HG03196 (cell line): ENCODE measurements around the gene FNDC3B.

Source experiments
- ATAC-seq: cut with Tn5 transposase; IDR thresholded peaks from one replicate; pipeline ENCODE4 v1.9.1; 2021; ENCODE audit not compliant: unreplicated experiment

The FNDC3B gene

DNA sequence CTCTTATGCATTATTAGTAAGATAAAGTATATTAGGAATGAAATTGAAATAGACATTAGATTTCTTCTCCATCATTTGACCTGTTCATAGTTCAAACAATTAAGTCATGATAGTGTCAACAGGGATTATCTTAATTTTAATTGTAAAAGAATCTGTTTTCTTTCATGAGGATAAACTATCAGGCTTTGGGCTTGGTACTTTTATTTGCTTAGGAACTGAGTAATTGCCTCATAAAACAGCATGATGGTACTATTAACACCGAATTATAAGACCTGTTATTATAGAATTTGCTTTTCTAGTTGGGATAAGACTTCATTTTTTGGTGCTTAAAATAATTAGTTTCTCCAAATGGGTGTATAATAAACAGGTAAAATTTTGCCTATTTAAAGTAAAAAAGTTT, 71.8 kb downstream of the FNDC3B start:
- no peak for ATAC-seq

DNA sequence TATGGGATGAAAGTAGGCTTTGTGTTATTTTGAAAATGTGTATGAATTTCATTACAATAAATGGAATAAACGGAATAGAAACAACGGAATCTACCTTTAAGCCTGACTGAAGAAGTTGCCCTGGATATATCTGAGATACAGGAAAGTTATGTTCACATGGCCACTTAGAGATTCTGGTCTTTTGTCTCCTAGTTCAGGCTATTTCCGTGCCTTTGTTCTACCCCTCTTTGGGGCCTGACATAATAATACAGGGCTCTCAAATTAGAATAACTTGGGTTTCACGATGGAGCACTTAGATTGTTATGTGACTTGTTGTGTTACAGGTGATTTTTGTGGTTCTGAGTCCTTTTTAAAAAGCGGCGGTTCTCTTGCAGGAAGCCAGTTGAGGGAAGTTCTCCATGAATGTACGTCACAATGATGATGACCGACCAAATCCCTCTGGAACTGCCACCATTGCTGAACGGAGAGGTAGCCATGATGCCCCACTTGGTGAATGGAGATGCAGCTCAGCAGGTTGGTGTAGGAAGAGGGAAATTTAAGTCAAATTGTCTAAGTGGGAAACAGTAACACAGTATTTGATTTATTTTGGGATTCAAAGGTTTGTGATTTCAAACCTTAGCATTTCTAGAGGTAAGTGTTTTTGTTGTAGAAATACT, 72.8 kb downstream of the FNDC3B start:
- ATAC-seq, result no peak

DNA sequence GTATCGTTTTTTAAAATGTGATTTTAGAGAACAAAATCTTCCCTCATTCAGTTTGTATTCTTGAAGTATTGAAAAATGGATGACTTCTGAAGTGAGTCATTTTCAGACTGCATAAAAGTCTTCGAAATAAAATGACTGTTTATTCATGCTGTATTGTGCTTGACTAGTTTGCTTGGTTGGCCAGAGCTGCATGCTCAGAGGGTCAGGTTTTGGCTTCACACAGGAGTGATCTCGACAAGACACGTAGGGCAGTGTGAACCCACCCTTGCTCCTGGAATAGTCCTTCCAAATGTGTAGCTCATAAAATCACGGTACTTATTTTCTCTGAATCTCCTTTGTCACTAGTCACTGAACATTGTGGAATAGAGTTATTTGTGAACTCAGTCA, 73.3 kb downstream of the FNDC3B start:
- ATAC-seq, result no peak

DNA sequence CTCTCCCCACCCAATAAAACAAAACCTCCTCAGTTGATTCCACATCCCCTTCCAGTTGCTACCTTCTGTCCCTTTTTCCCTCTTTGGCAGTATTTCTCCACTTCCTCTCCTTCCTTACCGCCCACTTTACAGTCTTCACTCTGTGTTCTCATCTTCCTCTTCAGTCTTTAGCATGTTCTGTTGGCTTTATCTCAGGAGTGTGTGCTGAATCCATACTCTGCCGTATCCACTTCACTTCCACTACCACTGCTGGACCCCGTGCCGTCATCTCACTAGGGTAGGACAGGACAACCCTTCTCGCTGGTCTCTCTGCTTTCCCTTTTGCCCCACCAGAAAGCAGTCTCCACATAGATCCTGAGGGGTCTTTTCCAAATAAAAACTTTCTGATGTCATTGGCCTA, 74.3 kb downstream of the FNDC3B start:
- ATAC-seq, result no peak

DNA sequence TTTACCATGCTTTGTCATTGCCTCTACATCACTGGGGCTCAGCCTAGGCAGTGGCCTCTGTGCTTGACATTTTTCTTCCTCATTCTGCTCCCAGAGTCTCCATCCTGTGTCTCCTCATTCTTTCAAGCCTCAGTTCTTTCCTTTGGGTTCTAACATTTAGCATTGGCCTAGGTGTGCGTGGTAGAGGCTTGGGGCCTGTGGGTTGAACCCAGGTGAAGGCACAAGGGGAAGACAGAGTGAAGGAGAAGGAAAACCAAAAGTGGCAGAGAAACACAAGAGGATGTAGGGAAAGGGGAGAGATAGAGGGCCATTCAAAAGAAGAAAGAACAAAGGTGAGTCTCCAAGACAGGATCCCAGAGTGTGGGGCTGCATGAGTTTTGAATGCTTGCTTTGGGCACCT, 75.7 kb downstream of the FNDC3B start:
- ATAC-seq, result no peak

DNA sequence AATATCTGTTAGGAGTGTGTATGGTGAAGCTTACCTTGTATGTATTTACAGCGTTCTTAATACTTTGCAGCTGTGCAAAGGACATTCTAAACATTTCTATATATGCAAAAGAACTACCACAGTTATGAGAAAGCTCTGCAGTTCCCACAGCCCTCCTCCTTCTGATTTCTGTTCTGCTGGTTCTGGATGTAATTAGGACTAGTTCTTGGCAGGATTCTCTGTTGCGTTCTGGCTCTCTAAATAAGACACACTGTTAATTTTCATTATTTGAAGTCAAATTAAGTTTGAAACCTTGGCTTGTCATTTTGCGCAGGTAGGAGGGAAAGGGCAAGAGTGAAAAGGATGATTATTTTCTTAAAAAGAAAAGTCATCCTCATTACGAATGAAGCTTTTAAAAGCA, 76.4 kb downstream of the FNDC3B start:
- no peak for ATAC-seq

DNA sequence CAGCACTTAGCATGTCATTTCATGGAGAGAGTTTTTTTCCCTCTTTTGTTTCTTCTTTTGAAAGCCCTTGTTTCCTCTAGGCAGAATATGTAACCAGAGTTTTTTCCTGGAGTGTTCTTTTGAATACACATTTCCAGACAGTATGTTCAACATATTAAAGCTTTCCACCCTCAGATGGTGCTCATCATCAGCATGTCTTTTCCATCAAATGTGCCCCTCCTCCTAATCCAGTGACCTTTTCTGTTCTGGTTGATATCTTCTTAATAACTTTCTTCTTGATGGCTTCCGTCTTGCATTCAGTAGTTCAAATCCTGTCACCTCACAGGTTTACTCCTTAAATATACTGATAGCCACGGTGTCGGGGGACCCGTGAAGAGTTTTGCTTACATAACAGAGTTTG, 78.6 kb downstream of the FNDC3B start:
- ATAC-seq, result no peak

DNA sequence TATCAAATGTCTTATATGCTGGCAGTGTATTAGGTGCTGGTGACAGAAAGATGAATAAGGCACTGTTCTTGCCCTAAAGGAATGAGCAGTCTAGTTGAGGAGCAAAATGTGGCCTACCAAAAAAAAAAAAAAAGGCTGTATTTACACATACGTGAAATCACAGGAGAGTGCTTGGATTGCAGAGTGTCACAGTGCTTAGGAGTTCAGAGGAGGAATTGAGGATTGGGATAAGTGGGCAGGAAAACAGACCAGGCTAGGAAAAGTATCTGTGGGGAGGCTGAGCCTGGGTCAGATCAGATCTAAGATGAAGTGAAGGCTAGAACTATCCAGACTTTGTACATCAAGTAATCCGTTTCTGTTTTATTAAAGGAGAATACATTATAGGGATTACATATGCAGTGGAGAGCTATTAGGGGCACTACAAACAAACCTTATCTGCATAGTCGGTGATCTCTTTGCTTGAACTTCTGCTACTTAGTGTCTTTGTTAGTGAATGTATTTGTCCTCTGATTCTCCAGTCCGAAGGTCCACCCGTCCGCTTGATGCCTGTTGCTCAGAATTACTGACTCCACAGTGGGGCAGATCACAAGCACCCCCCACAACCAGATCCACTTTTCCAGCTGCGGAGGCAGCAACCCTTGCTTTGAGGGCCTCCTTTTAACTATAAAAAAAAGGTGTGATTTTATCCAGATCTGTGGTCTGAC, 80.0 kb downstream of the FNDC3B start:
- ATAC-seq, result no peak

DNA sequence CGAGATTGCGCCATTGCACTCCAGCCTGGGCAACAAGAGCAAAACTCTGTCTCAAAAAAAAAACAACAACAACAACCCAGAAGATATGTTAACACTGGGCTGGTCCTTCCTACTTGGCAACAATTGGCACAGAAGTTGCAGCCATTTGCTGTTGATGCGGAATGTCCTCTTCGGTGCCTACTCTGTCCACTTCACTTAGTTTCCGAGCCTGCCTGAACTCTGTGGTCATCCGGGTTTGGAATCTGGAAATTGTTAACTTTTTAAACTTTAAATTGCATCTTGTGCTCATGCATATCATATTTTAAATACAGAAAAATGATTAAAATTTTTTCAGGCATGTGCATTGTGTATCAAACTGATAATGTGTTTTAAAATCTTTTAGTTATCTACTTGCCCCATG, 81.5 kb downstream of the FNDC3B start:
- no peak for ATAC-seq

DNA sequence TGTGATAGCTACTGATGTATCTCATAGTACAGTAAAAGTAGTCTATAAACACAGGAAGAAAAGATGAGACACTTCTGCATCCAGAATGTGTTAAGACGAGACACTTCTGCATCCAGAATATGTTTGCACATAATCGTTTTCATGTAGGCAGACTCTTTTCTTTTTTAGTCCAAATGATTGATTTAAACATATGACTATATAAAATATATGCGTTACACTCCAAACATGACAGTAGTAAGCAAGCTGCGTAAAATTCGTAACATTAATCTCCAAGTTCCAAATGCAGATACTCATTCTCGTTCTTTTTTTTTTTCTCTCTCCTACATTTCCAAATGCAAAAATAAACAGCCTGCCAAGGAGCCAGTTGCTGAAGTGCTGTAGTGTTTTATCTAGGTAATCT, 82.6 kb downstream of the FNDC3B start:
- ATAC-seq, result no peak

DNA sequence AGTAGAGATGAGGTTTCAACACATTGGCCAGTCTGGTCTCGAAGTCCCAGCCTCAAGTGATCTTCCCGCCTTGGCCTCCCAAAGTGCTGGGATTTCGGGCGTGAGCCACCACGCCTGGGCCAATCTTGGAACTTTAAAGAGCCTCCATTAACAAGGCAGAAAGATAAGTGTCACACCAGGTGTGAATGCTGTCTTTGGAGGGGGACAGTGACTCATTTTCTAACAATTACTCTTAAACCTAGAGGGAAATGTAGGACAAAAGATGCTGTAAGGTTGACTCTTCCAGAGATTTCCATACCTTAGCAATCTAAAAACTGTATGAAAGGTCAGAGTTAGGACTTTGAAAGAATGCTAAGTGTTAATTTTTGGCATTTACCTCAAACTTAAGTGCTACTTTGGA, 84.9 kb downstream of the FNDC3B start:
- no peak for ATAC-seq

DNA sequence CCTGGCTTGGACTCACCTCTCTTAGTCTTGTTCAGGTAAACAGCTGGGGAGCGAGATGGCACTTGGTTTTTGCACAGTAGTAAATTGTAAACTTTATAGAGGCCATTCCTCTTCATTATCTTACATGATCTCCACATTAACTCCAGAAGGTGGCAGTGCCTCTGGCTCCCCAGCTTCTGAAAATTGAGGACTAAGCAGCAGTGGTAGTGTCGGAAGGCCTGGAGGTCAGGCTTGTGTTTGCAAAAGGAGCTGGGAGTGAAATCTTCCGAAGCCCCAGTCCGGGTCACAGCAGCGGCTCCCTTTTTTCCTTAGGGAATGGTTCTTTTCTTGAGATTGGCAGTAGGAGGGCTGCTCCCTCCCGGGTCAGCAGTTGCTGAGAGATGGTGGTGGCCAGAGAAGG, 85.7 kb downstream of the FNDC3B start:
- no peak for ATAC-seq

DNA sequence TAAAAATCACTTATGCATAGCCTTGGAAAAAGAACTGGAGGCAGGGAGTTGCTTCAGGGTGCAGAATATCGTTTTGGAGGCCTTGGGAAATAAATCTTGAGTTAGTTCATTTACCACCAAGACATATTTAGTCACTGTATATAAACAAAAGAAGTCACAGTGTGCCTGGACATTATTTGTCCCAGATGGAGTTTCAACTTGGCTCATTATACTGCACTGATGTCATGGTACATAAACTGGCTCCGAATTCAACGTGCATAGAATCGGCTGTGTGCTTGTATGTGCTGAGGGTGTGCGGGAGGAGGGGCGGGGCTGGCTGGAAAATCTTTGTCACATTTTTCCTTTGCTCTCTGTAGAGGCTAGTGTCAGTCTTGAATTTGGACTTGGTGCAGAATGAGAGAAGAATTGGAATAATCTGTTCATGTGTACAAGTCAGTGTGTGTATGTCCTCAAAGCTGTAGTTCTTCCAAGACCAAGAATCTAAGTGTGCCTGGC, 86.6 kb downstream of the FNDC3B start:
- no peak for ATAC-seq

DNA sequence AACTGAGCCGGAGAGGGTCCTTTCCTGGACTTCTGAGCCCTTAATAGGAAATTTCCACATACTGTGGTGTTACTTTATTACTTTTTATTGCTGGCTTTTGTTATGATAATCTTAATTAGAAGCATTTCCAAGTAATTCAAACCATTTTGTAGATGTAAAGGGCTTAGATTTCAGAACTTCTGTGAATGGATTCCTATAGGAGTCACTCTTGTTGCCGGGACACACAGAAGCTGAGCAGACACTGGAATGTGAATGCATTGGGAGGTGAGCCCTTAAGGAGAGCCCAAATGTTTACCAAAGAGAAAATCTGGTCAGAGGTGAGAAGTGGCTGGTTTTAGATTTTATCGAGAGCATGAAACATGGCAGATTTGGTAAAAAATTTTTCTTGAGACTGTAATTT, 87.4 kb downstream of the FNDC3B start:
- ATAC-seq, result no peak

DNA sequence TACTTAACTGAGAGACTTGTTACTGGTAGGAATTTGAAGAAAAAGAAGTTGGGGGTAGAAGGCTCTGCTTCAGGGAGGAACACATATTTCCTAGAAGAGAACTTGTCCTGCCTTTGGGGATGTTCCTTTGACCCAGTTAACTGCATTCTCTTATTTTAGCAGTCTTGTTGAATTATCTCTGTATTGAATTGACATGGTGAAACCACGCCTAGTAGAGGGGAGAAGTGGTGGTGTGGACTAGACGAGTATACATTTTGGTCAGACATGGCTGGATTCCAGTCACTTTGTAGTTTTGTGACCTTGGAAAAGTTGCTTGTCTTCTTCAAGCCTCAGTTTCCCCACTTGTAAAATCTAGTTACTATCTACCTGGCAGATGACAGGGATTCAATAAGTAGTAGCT, 87.8 kb downstream of the FNDC3B start:
- no peak for ATAC-seq

DNA sequence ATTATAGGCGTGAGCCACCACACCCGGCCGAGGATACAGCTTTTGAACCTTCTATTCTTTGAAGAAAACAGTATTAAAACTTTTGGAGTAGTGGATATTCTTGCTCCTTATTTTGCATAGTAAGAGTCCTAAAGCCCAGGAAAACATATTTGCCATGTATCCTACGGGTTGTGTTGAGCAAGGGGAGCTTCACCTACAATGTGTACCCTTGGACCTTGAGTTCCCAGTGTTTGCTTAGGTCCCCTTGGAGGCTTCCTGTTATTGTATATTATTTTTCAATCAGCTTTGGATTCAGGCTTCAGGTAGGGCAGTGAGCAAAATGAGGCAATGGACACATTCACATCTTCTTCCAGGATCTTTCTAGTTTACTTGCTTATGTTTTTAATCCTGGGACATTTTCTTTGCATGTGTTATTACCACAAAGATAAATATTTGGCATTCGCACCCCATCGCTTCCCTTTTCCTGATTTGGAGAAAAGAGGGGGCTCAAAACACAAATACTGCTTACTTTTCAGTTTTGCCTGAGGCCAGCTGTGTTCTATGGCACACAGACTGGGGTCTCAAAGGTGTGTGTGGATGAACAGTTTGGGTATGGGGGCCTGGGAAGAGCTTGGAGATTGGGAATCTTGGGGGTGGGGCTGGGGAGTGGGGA, 88.7 kb downstream of the FNDC3B start:
- ATAC-seq, result no peak

DNA sequence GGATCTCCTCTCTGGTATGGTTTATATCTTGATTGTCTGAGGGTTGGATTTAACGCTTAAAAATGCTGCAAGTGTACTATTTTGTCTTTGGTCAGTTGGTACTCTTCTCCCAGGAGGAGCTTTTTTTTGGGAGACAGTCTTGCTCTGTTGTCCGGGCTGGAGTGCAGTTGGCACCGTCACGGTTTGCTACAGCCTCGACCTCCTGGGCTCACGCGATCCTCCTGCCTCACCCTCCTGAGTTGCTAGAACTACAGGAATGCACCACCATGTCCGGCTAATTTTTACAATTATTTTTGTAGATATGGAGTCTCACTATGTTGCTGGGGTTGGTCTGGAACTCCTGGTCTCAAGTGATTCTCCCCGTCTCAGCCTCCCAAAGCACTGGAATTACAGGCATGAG, 89.5 kb downstream of the FNDC3B start:
- ATAC-seq, result no peak

DNA sequence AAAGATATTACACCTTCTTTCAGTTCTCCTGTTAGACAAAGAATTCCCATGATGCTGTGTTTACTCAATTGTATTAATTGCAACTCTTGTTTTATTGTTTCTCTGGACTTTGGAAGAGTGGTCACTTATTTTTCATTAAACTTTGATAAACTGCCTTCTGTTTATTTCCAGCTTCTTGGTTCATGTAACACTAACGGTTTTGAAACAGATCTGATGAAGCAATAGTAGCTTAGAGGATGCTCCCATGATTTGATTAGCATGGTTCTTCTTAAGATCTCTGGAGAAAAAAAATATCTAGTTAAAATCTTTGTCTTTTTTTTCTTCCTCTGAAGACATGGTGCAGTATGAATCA, 90.1 kb downstream of the FNDC3B start:
- ATAC-seq, result no peak

DNA sequence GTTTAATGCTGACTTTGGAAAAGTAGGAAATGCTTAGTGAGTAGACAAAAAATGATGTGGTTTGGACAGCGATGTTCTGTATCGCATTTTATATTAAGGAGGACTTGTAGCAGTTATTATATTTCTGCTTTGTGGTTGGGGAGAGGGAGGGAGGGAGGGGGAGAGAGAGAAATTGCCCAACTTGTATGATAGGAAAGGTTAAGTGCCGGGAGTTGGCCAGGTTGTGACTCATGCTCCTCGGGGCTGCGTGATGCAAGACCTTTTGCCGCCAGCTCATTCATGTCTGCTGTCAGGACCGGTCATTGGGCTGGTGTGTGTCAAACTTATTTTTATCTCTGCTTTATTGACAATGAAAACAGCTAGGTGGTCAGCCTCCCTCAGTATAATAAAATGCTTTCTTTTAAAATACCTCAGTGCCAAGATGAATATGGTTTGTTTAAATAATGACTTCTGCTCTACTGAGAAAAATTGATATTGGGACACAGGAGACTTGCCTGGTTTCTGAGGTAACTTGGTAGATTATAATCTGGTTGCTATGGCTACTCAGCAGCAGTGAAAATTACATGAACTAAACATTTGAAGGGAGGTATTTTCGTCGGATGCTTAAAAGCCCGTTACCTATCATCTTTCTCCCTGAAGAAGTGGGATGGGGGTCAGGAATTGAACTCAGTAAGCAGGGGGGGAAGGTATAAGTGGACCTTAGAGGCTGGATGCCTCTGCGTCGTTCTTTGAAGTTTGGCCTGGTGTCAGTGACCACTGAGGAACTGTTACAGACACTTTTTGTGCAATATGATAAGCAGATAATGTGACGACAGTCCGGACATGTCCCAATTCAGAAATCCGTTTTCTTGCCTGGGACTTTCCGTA, 90.7 kb downstream of the FNDC3B start:
- no peak for ATAC-seq

DNA sequence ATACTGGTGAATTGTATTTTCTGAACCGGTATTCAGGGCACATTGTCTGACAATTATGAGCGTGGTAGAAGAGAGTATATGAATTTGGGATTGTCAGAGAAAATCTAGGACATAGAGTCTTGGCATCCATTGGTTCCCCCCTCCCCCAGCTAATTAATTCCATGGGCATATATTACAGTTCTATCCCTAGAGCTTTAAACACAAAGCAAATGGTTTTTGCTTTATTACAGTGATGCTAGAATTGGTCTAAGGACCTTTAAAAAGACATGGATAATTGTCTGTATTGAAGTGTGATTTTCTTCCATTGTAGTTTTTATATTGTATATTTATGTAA, 91.3 kb downstream of the FNDC3B start:
- no peak for ATAC-seq

DNA sequence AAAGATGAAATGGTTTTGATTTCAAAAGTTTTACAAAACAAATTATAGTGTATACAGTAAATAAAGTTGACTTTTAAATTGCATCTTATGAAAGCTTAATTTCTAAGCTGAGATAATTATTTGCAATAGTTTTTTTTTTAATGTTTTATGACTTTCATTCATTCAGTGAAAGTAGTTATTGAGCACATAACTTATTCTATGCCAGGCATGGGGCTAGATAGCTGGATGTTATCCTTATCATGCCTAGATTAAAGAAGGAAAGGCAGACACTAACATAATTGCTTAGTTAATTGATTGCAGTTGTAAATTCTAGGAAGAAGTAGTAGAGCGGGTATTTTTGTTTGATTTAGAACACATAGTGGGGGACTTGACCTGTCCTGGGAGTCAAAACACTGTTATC, 92.4 kb downstream of the FNDC3B start:
- ATAC-seq, result no peak

DNA sequence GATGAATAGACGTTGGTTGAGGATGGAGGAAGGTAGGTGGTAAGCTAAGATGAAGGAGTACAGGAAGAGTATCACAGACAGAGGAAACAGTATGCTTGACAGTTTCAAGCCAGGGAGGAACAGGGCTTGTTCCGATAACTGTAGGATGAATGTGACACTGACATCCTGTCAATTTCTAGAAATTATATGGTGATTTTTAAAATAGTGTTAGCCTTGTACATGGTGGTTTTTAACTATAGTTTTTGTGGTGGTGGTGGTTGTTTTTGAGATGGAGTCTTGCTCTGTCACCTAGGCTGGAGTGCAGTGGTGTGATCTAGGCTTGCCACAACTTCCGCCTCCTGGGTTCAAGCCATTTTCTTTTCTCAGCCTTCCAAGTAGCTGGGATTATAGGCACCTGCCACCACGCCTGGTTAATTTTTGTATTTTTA, 92.8 kb downstream of the FNDC3B start:
- ATAC-seq, result no peak
